Mucosa of stomach (tissue), 1 donor: ENCODE data around the gene CAMK2N2.

ENCODE experiments used
- H3K27me3 ChIP-seq: one replicate; pipeline ENCODE4 v1.7.0; 2013; ENCODE audit warnings: mild to moderate bottlenecking, low read length; ENCODE audit not compliant: control insufficient read depth, insufficient read depth
- H3K36me3 ChIP-seq: one replicate; pipeline ENCODE4 v1.7.0; 2013; ENCODE audit warnings: low read length; ENCODE audit not compliant: control insufficient read depth, insufficient read depth
- H3K4me1 ChIP-seq: one replicate; pipeline ENCODE4 v1.7.0; 2013; ENCODE audit warnings: mild to moderate bottlenecking, low read length; ENCODE audit not compliant: control insufficient read depth, insufficient read depth
- H3K4me3 ChIP-seq: one replicate; pipeline ENCODE4 v1.7.0; 2013; ENCODE audit warnings: low read length
- H3K9ac ChIP-seq: one replicate; pipeline ENCODE4 v1.7.0; 2013; ENCODE audit warnings: mild to moderate bottlenecking, low read length, moderate library complexity
- H3K9me3 ChIP-seq: one replicate; pipeline ENCODE4 v1.7.0; 2013; ENCODE audit warnings: mild to moderate bottlenecking, low read length, moderate library complexity; ENCODE audit not compliant: control insufficient read depth
- donor health status: Pancreatic carcinoma.

The CAMK2N2 gene

DNA sequence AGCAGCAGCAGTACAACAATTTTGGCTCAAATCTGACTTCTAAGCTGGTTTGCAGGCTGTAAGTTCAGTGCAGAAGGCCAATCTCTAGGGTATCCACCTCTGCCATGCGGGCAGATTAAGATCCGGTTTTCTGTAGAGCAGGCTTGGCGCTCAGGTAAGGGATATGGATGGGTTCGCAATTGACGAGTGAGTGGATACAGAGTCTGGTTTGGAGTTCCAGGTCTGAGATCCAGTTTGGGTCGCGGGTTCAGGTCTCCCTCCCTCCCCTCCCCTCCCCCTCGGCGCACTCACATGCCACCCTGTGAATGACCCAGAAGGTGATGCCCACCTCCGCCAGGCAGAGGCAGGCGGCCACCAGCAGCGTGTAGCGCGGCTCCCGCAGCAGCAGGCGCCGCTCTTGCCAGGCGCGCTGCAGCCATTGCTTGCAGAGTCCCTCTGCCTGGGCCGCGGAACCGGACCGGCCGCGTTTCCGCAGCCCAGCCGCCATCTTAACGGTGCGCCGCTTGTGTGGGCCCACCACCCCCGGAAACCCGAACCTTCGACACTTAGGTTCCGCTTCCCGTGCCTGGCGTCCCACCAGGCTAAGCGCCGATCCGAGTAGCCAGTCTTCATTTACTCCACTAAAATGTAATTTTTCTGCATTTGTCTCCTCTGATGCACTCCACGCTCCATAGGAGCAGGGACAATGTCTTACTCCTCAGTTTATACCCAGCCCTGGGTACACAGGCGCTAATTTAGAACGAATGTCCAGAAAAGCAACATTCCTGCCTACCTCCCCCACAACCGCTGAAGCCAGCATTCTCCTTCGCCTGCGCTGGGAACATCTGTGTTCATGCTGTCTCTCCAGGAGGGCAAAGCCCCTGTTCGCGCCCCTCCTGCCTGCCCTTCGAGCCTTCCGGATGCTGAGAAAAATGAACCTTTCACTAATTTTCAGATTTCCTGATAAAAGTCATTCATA, 12.6 kb downstream of the CAMK2N2 start, which contains the start of gene ALG3:
Gene ALG3 (minus strand): TSS at position 509 of the 958 bp plus-strand sequence. CDS start 22 bp downstream, at position 487.
- H3K4me3 ChIP-seq = peak within 1 kb of the TSS; percentile 98
- H3K27me3 ChIP-seq = no peaks in the 10 kb centered on the region
- H3K9me3 ChIP-seq = no peaks in the 10 kb centered on the region
- peaks cover 6% of the 10 kb centered on the region for H3K36me3 ChIP-seq
- H3K9ac ChIP-seq = peak within 1 kb of the TSS; percentile 91
- peaks cover 6% of the 10 kb centered on the region for H3K4me1 ChIP-seq

GRCh38 chr3:184242297-184242685, 19.1 kb downstream of the CAMK2N2 start:
- Histone ChIP-seq H3K36me3 (peaks cover 14% of the 10 kb centered on the region), H3K9me3 (no peaks in the 10 kb centered on the region), H3K9ac (no peak overlapping the region), H3K27me3 (peaks cover 8% of the 10 kb centered on the region), H3K4me3 (no peak overlapping the region), H3K4me1 (peaks cover 11% of the 10 kb centered on the region)

GRCh38 chr3:184241447-184242296, 19.7 kb downstream of the CAMK2N2 start:
- Histone ChIP-seq H3K27me3 (peaks cover 8% of the 10 kb centered on the region), H3K9ac (no peak overlapping the region), H3K4me1 (peaks cover 11% of the 10 kb centered on the region), H3K36me3 (peaks cover 14% of the 10 kb centered on the region), H3K4me3 (no peak overlapping the region), H3K9me3 (no peaks in the 10 kb centered on the region)

DNA sequence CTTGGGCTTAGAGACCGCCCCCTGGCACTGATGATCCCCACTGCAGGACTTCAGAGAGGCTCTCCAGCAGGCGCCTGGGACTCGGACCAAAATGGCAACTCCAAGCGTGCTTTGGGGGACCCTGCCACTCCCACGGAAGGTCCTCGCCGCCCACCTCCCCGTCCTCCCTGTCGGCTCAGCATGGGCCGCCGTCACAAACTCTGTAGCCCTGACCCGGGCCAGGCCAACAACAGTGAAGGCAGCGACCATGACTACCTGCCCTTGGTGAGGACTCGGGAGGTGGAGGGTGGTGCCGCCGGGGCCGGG, 20.3 kb downstream of the CAMK2N2 start:
- Histone ChIP-seq H3K9me3 (no peaks in the 10 kb centered on the region), H3K4me1 (peaks cover 11% of the 10 kb centered on the region), H3K9ac (no peak overlapping the region), H3K4me3 (no peak overlapping the region), H3K36me3 (peaks cover 14% of the 10 kb centered on the region), H3K27me3 (peaks cover 8% of the 10 kb centered on the region)

DNA sequence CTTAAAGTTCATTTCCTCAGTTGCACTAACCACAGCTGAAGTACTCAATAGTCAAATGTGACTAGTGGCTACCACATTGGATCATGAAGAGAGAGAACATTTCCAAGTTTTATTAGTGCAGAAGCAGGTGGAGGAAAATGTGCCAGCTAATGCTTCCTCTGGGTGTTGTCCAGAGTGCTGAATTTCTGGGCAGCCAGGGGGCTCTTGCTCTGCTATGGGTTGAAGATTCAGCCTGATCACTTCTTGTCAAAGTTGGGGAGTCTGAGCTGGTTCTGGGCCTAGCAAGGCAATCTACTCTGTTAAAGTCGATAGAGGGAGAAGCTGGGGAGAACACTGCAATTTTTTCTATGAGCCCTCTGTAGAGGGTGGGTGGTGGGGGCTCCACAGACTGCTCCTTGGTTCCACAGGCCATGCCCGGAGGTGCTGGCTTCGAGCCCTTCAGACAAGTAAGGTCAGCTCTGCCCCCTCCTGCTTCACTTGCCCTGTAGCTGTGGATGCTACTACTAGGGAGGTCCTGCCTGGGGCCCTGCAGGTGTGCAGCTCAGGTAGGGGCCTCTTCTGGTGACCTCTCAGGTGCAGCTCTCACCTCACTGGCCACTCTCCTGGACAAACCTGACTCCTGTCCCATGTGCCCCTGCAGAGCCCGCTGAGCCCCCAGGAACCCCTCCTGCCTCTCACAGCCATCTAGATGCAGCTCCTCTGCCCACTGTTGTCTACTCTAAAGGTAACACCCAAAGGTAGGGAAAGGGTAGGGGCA, 20.8 kb downstream of the CAMK2N2 start:
- Histone ChIP-seq H3K9me3 (no peaks in the 10 kb centered on the region), H3K27me3 (peaks cover 8% of the 10 kb centered on the region), H3K4me3 (no peak overlapping the region), H3K9ac (no peak overlapping the region), H3K36me3 (peaks cover 14% of the 10 kb centered on the region), H3K4me1 (peaks cover 11% of the 10 kb centered on the region)

- Histone ChIP-seq H3K4me1 (peaks cover 11% of the 10 kb centered on the region), H3K4me3 (no peak overlapping the region), H3K27me3 (peaks cover 8% of the 10 kb centered on the region), H3K9ac (no peak overlapping the region), H3K9me3 (no peaks in the 10 kb centered on the region), H3K36me3 (peaks cover 12% of the 10 kb centered on the region)
Observed at GRCh38 chr3:184239708-184240107, 21.6 kb downstream of the CAMK2N2 start.

DNA sequence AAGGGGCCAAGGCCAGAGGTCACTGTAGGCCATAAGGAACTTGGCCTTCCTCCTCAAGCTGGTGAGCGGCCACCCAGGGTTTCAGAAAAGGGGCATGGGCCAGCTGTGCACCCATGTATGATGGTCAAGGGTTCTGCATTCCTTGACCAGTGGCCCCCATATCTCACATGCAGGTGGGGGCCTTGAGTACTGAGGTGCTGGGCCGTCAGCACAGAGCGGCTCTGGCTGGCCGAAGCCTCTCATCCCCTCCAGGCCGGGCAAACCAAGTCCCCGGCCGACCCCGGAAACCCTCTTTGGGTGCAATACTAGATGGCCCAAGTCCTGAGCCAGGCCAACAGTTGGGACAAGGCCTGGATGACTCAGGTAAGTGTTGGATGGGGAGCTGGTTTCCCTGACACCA, 22.1 kb downstream of the CAMK2N2 start:
- no peak overlapping the region for H3K9ac ChIP-seq
- H3K4me3 ChIP-seq = no peak overlapping the region
- H3K9me3 ChIP-seq = no peaks in the 10 kb centered on the region
- H3K4me1 ChIP-seq = peaks cover 11% of the 10 kb centered on the region
- H3K36me3 ChIP-seq = peaks cover 10% of the 10 kb centered on the region
- H3K27me3 ChIP-seq = peaks cover 8% of the 10 kb centered on the region

- Histone ChIP-seq H3K4me1 (peaks cover 11% of the 10 kb centered on the region), H3K9ac (no peak overlapping the region), H3K36me3 (peaks cover 4% of the 10 kb centered on the region), H3K27me3 (peaks cover 9% of the 10 kb centered on the region), H3K4me3 (no peak overlapping the region), H3K9me3 (no peaks in the 10 kb centered on the region)
Observed at GRCh38 chr3:184238246-184238818, 23.0 kb downstream of the CAMK2N2 start.

- H3K4me1 ChIP-seq = peaks cover 11% of the 10 kb centered on the region
- H3K27me3 ChIP-seq = peaks cover 14% of the 10 kb centered on the region
- H3K9me3 ChIP-seq = no peaks in the 10 kb centered on the region
- no peaks in the 10 kb centered on the region for H3K36me3 ChIP-seq
- H3K4me3 ChIP-seq = no peak overlapping the region
- H3K9ac ChIP-seq = no peak overlapping the region
Observed at GRCh38 chr3:184237807-184238206, 23.5 kb downstream of the CAMK2N2 start.

DNA sequence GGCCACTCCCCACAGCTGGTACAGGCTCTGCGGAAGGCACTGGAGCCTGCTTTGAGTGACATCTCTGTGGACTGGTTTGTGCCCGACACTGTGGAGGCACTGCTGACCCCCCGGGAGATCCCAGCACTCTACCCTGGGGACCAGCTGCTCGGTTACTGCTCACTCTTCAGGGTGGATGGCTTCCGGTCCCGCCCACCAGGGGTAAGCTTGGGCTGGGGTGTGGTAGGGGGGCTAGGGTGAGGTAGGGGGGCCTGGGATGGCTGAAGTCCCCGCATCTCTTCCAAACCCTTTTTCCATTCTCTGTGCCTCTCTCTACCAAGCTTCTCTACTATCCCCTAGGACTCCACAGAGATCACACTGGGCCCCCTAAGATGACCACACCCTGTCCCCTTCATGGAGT, 24.1 kb downstream of the CAMK2N2 start:
- H3K36me3 ChIP-seq = no peaks in the 10 kb centered on the region
- H3K4me1 ChIP-seq = peaks cover 10% of the 10 kb centered on the region
- H3K27me3 ChIP-seq = peaks cover 20% of the 10 kb centered on the region
- no peak overlapping the region for H3K9ac ChIP-seq
- no peaks in the 10 kb centered on the region for H3K9me3 ChIP-seq
- H3K4me3 ChIP-seq = no peak overlapping the region

GRCh38 chr3:184236636-184237035, 24.7 kb downstream of the CAMK2N2 start:
- Histone ChIP-seq H3K36me3 (no peaks in the 10 kb centered on the region), H3K27me3 (peaks cover 26% of the 10 kb centered on the region), H3K9ac (no peak overlapping the region), H3K4me1 (peaks cover 4% of the 10 kb centered on the region), H3K4me3 (no peak overlapping the region), H3K9me3 (no peaks in the 10 kb centered on the region)
